GM12873 (cell line): ENCODE measurements around the gene SLC4A5.

Experiments used
- CTCF ChIP-seq: IDR thresholded peaks from 2 replicates; pipeline ENCODE4 v1.5.1; 2012; ENCODE audit warnings: low read depth, mild to moderate bottlenecking, moderate library complexity, low read length, control low read depth; ENCODE audit not compliant: insufficient read depth; ENCODE audit errors: missing control alignments

SLC4A5 gene

GRCh38 chr2:74219846-74220486 is 123.2 kb downstream of the SLC4A5 start:
- TF ChIP-seq CTCF, result no peak

GRCh38 chr2:74216642-74217041 is 126.6 kb downstream of the SLC4A5 start:
- TF ChIP-seq CTCF, result no peak

GRCh38 chr2:74212702-74213410 is 130.4 kb downstream of the SLC4A5 start:
- no peak for TF ChIP-seq CTCF

GRCh38 chr2:74206180-74206688 is 137.0 kb downstream of the SLC4A5 start:
- no peak for TF ChIP-seq CTCF

GRCh38 chr2:74205596-74205995 is 137.6 kb downstream of the SLC4A5 start:
- no peak for TF ChIP-seq CTCF

- no peak for TF ChIP-seq CTCF
Observed at GRCh38 chr2:74205113-74205512, 138.1 kb downstream of the SLC4A5 start.

GRCh38 chr2:74204436-74204835 is 138.8 kb downstream of the SLC4A5 start:
- TF ChIP-seq CTCF, result no peak
